LNCaP clone FGC (cell line): Measurements from ENCODE around the gene FGFRL1.

Source experiments
- DNase-seq: peaks from one replicate; pipeline ENCODE4 v3.0.0-alpha.2; 2011; ENCODE audit warnings: low read depth
- H3K4me3 ChIP-seq: 2 replicates; pipeline ENCODE4 v1.5.1; 2011; ENCODE audit warnings: mild to moderate bottlenecking, low read depth, low read length, control low read depth
- CTCF ChIP-seq: IDR thresholded peaks from 2 replicates; pipeline ENCODE4 v1.5.1; 2012; ENCODE audit warnings: mild to moderate bottlenecking; ENCODE audit not compliant: control insufficient read depth, insufficient read depth; ENCODE audit errors: extremely low read depth

The FGFRL1 gene

GRCh38 chr4:986879-987623 lies 24.4 kb upstream of the FGFRL1 start, which contains the start of gene IDUA:
Gene IDUA, plus strand, starts transcription at chr4:987044. Its CDS starts 41 bp downstream, at chr4:987085.
- H3K4me3 ChIP-seq, result peak within 1 kb of the TSS; percentile 77
- TF ChIP-seq CTCF, result peak; percentile 37
- DNase-seq, result no peak

- peak overlapping the region; percentile 77 for H3K4me3 ChIP-seq
- no peak for DNase-seq
- no peak for TF ChIP-seq CTCF
Measured at GRCh38 chr4:987624-988513, 23.6 kb upstream of the FGFRL1 start.

GRCh38 chr4:988726-989721 lies 22.4 kb upstream of the FGFRL1 start:
- TF ChIP-seq CTCF, result no peak
- no peak for DNase-seq

GRCh38 chr4:989722-990471 lies 21.5 kb upstream of the FGFRL1 start:
- DNase-seq, result no peak
- TF ChIP-seq CTCF, result no peak
- no peak overlapping the region for H3K4me3 ChIP-seq

More at GRCh38 chr4:988726-989721, 22.4 kb upstream of the FGFRL1 start:
- no peak overlapping the region for H3K4me3 ChIP-seq

GRCh38 chr4:990746-991367 lies 20.6 kb upstream of the FGFRL1 start:
- DNase-seq, result no peak
- no peak overlapping the region for H3K4me3 ChIP-seq
- no peak for TF ChIP-seq CTCF
